Right kidney (tissue), 1 donor: ENCODE data around the gene EID2B.
A peak's percentile ranks its signal among the peaks of the same experiment; 100 is the strongest.

ENCODE experiments used
- DNase-seq: peaks from one replicate; pipeline ENCODE4 v3.0.0-alpha.2; 2016

The EID2B gene

DNA sequence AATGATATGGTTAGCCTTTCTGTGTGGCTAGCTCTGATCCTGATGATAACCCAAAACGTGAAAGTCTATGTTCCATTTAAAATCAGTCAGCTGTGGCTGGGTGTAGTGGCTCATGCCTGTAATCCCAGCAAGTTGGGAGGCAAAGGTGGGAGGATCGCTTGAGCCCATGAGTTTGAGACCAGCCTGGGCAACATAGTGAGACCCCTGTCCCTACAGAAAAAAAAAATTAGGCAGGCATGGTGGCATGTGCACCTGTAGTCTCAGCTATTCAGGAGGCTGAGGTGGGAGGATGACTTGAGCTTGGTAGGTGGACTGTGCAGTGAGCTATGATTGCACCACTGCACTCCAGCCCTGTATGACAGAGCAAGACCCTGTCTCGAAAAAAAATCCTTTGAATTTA lies 1.1 kb upstream of the EID2B start:
- no peak for DNase-seq

DNA sequence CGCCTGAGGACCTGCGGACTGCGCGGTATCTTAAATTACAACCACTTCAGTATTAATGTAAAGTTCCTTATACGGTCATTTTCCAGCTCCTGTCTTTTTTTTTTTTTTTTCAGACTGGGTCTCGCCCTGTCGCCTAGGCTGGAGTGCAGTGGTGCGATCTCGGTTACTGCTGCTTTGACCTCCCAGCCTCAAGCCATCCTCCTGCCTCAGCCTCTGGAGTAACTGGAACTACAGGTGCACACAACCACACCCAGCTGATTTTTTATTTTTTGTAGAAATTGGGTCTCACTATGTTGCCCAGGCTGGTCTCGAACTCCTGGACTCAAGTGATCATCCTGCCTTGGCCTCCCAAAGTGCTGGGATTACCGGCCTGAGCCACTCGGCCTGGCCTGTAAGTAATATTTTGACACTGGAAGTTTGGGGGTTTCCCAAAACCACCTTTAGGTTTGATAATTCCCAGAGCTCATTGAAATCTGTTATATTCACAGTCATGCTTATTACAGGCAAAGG lies 406 bp upstream of the EID2B start:
- no peak for DNase-seq

DNA sequence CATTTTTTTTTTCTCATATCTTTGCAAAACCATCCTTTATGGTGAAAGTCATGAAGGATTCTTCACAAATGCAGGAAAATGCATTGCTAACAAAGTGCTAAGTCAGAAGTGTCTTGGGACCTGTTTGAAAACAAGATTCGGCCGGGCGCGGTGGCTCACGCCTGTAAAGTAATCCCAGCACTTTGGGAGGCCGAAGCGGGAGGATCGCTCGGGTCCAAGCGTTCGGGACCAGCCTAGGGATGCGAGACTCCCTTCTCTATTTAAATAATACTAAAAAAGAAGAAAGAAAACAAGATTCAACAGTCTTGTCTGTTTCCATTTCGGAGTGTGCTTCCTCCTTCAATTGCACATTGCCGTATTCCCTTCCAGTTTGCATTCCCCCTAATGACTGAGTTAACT lies 819 bp downstream of the EID2B start:
- no peak for DNase-seq

DNA sequence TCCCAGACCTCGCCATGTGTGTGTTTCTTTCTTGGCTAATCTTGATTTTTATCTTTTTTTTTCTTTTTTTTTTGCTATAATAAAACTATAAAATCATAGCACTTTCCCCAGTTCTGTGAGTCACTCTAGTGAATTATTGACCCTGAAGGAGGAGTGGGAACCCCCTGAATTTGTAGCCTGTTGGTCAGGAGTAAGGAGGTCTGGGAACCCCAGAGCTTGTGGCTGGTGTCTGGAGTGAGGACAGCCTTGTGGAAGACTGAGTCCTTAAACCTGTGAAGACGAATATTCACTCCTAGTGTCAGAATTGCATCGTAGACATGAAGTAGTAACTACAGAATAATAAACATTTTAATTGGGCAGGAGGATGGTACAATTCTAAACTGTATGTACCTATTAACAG lies 7.4 kb downstream of the EID2B start:
- no peak for DNase-seq

DNA sequence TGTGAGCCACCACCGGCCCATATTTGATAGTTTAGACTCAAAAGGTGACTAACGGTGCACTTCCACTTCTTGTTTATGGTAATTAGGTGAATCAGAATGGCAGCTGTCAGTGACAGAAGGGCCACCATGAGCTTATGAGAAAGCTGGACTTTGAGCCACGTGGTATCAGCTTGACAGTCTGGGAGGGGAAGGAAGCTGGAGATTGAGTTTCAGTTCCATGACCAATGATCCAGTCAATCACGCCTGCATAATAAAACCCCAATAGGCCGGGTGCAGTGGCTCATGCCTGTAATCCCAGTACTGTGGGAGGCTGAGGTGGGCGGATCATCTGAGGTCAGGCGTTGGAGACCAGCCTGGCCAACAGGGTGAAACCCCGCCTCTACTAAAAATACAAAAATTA lies 8.2 kb downstream of the EID2B start:
- DNase-seq = no peak

DNA sequence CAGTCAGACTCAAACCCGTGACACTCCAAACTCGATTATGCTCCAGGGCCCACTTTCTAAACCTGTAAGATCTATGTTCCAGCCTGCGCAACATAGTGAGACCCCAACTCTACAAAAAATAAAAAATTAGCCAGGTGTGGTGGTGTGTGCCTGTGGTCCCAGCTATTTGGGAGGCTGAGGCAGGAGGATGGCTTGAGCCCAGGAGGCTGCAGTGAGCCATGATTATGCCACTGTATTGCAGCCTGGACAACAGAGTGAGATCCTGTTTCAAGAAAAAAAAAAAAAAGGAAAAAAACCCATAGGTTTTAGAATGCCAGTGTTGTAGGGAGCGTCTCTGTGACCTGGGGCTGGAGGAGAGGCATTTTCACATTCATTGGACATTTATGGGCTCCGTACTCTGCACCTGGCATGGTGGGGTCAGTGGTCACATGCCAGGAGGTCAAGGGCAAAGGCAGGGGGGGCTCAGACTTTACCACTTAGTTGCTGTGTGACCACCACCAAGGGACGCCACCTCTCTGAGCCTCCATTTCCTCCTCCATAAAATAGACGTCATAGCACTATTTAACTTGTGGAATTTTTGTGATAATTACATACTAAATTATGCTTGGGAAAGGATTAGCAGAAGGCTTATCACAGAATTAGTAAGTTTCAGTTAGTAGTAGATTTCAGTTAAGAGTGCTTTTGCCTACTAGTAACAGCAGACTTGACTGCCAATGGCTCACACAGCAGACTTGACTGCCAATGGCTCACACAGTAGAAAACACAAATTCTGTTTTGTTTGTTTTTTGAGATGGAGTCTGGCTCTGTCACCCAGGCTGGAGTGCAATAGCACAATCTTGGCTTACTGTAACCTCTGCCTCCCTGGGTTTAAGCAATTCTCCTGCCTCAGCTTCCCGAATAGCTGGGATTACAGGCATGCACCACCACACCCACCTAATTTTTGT lies 11.8 kb downstream of the EID2B start:
- DNase-seq = no peak

DNA sequence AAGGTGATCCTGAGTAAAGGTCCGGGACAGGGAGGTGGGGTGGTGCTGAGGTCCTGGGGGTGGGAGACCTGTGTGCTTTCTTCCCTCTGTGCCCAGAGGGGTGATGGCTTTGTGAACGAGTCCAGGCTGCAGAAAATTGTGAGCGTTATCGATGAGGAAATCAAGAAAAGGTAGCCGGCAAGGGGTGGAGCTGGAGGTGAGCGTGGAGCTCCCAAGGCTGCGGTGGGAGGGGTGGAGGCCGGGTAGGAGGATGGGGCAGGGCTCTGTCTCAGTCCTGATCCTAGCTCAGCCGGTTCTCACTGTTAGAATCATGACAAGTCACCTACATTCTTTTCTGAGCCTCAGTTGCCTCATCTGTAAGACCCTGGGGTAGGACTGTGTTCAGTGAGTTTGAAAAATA lies 13.7 kb downstream of the EID2B start:
- peak; percentile 36 for DNase-seq

DNA sequence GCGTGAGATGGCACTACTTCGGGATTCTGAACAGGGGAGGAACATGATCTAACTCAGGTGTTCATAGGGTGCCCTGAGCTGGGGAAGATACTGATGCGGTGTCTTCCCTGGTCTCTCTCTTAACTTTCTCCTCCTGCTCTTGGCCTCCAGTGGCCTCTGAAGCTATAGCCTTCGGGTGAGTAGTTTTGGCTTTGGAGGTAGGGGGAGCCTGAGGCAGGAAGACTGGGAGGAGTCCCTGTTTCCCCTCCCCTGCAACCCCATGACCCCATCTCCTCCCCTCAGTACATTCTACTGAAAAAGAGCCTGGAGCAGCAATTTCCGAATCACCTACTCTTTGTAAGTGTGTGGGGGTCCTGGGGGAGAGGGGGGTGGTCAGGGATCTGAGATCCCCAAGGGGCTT lies 14.2 kb downstream of the EID2B start:
- DNase-seq = peak; percentile 35

DNA sequence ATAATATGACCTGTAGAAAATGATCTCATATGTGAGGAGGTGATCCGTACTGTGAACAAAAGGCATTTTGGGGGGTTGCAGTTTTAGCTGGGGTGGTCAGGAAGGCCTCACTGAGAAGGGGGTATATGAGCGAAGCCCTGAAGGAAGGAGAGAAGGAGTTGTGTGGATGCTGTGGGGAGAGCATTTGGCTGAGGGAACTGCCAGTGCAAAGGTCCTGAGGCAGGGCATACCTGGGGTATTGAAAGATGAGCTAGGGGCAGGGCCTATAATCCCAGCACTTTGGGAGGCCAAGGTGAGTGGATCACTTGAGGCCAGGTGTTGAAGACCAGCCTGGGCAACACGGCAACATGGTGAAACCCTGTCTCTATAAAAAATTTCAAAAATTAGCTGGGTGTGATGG lies 15.2 kb downstream of the EID2B start:
- no peak for DNase-seq

DNA sequence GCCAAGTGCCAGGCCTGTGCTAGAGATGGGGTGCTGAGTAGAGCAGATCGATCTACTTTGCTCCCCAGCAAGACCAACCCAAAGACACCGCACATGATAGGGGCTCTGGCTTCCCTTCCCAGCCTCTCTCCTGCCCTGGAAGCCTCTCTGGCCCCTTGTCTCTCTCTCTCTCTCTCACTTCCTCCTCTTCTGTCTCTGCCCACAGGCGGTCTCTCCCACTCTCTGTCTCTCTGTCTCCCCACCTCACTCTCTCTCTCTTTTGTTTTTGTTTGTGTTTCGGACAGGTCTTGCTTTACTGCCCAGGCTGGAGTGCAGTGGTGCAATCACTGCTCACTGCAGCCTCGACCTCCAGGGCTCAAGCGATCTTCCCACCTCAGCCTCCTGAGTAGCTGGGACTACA lies 16.4 kb downstream of the EID2B start:
- no peak for DNase-seq

DNA sequence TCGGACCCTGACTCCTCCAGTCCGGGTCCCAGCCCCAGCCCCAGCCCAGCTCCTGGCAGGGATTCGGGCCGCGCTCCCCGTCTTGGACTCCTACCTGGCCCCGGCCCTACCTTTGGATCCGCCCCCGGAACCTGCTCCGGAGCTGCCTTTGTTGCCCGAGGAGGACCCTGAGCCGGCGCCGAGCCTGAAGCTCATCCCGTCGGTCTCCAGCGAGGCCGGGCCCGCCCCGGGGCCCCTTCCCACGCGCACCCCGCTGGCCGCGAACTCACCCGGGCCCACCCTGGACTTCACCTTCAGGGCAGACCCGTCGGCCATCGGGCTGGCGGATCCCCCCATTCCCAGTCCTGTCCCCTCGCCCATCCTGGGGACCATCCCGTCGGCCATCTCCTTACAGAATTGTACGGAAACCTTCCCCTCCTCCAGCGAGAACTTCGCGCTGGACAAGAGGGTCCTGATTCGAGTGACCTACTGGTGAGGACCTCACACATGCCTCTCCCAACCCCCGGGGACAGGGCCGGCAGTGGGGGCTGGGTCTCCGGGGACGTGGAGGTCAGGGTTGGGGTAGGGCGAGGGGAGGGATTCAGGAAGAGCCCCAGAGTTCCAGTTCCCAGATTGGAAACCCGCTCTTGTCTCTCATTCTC lies 17.0 kb downstream of the EID2B start:
- DNase-seq = peak; percentile 81

DNA sequence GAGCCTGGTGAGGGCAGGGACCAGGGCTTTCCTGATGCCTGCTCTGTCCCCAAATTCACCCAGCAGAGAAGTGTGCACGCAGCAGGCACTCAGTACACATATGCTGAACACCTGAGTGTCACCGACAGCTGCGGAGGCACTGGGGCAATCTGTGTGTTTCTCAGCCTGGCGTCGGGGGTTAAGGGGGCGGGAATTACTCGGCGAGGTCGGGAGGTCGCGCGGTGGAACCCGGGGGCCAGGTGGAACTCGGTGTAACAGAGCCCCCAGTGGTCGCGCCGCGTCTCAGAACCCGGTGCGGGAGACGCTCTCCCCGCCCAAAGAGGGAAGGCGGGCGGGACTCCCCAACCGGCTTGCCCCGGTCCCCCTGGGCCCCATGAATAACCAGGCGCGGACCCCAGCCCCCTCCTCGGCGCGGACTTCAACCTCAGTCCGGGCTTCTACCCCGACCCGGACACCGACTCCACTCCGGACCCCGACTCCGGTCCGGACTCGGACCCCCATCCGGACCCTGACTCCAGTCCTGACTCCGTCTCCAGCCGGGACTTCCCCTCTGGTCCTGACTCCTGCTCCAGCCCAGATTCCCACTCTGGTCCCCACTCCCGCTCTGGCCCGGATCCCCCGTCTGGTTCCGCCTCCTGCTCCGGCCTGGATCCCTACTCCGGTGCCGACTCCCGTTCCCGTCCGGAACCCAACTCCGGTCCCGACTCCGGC lies 17.7 kb downstream of the EID2B start, which contains the start of gene SELENOV:
Gene SELENOV, plus strand, starts transcription at position 300 of the 711 bp plus-strand sequence. Its CDS starts 74 bp downstream, at position 374.
- DNase-seq = peak; percentile 81

DNA sequence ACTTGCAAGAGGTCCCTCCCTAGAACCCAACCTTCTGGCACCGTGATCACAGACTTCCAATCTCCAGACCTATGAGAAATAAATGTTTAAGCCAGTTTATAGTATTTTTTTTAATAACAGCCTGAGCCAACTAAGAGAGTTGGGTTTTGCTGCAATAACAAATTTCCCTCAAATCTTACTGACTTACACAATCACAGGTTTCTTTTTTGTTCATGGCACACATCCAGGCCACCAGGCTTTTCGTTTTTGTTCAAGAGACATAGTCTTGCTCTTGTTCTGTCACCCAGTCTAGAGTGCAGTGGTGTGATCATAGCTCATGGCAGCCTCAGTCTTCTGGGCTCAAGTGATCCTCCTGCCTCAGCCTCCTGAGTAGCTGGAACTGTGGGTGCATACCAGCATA lies 19.7 kb downstream of the EID2B start:
- no peak for DNase-seq

DNA sequence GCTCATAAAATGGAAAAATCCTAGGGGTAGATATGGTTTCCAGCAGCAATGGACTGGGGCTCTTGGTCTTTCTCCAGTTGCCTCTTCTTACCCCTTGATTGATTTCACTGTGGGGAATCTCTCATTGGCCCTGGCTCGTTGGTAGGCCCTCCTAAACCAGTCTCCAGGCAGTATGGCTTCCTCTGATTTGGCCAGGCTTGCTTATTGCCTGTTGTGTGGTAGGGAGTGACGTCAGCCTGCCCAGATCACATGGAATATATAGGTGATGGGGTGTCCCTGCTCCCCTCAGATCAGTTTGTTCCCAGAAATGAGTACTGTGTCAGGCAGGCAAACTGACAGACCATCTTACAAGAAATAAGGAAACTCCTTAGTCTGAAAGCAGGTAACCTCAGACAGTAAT lies 23.4 kb downstream of the EID2B start:
- DNase-seq = no peak

DNA sequence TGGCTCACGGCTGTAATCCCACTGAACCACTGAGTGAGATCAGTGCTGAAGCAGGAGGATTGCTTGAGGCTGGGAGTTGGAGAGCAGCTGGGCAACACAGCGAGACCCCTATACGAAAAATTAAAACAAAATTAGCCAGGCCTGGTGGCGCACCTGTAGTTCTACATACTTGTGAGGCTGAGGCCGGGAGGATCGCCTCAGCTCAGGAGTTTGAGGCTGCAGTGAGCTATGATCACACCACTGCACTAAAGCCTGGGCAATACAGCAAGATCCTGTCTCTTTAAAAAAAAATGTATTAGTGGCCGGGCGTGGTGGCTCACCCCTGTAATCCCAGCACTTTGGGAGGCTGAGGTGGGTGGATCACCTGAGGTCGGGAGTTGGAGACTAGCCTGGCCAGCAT lies 24.0 kb downstream of the EID2B start:
- no peak for DNase-seq

DNA sequence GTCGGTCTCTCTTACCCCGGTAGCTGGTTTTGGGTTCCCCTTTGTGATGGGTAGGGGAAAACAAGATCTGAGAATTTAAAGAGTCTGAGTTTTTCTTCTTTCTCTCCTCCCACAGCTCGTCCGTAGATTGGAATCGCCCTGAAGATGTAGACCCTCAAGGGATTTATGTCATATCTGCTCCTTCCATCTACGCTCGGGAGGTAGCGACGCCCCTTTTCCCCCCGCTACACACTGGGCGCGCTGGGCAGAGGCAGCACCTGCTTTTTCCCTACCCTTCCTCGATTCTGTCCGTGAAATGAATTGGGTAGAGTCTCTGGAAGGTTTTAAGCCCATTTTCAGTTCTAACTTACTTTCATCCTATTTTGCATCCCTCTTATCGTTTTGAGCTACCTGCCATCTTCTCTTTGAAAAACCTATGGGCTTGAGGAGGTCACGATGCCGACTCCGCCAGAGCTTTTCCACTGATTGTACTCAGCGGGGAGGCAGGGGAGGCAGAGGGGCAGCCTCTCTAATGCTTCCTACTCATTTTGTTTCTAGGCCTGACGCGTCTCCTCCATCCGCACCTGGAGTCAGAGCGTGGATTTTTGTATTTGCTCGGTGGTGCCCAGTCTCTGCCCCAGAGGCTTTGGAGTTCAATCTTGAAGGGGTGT lies 24.8 kb downstream of the EID2B start:
- no peak for DNase-seq

DNA sequence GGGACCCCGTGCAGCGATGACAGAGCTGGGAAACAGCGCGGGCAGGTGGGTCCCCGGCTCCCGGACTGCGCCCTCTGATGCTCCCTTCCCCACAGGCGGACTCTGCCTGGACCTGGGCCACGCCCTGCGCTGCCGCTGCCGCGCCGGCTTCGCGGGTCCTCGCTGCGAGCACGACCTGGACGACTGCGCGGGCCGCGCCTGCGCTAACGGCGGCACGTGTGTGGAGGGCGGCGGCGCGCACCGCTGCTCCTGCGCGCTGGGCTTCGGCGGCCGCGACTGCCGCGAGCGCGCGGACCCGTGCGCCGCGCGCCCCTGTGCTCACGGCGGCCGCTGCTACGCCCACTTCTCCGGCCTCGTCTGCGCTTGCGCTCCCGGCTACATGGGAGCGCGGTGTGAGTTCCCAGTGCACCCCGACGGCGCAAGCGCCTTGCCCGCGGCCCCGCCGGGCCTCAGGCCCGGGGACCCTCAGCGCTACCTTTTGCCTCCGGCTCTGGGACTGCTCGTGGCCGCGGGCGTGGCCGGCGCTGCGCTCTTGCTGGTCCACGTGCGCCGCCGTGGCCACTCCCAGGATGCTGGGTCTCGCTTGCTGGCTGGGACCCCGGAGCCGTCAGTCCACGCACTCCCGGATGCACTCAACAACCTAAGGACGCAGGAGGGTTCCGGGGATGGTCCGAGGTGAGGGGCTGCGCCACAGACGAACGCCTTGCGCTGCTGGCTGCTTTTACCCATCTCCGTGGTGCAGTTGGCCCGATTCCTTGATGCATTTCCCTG lies 25.5 kb downstream of the EID2B start:
- peak; percentile 83 for DNase-seq

DNA sequence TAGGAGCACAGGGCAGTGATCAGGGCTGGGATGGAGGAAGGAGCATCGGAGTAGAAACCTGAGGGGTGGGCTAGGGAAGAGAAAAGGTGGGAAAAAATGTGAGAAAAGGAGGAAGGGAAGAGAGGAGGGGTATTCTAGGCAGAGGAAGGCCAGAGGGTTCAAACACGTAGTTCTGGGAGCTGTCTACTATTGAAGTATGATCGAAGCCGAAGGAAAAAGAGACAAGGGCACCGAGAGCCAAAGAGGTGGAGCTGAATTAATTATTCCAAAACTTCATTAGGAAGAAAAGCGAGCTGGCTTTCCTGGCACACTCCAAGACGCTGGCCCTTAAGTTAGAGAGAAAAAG lies 26.1 kb downstream of the EID2B start:
- no peak for DNase-seq

DNA sequence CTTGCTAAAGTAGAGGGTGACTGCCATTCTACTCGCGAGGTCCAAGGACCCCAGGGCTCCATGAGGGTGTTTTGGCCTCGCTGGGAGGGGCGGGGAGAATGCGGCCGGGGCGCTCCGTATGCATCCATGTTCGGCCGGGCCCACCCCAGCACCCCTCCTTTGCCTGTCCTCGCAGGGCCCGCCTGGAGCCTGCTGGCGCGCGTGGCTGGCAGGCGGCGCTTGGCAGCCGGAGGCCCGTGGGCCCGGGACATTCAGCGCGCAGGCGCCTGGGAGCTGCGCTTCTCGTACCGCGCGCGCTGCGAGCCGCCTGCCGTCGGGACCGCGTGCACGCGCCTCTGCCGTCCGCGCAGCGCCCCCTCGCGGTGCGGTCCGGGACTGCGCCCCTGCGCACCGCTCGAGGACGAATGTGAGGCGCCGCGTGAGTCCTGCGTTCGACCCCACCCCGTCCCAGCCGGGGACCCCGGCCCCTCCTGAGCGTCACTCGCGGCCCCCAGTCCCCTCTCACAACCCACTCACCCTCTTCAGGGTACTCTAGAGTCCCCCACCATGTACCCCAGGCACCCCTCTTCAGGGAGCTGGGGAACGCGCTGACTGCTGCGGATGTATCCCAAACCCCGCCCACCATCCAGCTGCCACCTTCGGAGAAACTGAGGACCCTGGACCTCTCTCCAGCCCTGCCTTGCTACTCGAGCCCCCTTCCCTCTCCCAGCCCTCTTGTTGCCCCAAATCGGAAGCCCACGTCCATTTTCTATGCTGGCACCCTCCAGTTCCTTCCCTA lies 29.8 kb downstream of the EID2B start:
- peak; percentile 64 for DNase-seq

DNA sequence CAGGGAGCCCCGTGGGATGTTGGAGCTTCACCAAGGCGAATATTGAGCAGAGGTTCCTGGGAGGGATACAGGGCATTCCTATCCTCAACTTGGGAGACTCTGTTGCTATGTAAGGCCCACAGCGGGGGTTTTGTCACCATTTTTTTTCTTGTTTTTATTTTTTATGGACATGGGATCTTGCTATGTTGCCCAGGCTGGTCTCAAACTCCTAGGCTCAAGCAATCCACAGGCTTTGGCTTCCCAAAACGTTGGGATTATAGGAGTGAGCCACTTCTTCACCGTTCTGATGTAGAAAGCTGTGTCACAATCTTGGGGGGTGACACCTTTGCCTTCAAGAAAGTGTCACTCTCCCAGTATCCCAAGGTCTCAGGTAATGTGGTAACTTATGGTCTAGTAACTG lies 31.3 kb downstream of the EID2B start:
- no peak for DNase-seq

DNA sequence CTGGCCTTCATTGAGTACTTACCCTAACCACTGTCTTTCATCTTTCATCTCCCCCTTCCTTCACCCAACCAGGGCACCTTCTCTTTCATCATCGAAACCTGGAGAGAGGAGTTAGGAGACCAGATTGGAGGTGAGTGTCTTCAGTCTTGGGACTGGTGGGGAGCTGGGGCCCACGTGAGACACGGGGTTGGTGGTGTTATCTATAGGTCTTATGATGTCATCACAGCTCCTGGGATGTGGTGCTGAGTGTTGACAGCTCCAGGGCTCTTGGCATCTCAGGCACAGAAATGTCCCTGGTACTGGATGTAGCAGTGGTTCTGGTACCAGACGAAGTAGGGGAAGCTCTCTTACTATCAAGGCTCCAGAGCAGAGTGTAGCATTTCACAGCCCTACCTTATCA lies 32.1 kb downstream of the EID2B start:
- DNase-seq = no peak
